Gastrocnemius medialis (tissue), 4 donors: Measurements from ENCODE around the gene PGS1. TPM values are rescaled to one million over a fixed set of nuclear protein-coding genes. Genes with fewer than 3 reads are reported as not detected.

Experiments
- ATAC-seq, 2 donors: fragments of 150-250 bp; one replicate each; pipeline ENCODE4 v1.9.1; 2016
- DNase-seq, 2 donors: peaks; one replicate each; pipeline ENCODE4 v3.0.0-alpha.2; 2019
- H3K27ac ChIP-seq, 4 donors: fragments of 200-600 bp; sonication (generic); 1 replicate in 1 of 4; 2 replicates in 3 of 4; pipeline ENCODE4 v1.5.1; 2016 to 2018; ENCODE audit warnings: mild to moderate bottlenecking in 2 of 4, moderate library complexity in 1 of 4
- H3K27me3 ChIP-seq, 3 donors: fragments of 200-600 bp; sonication (generic) in 2 of 3; 1 replicate in 1 of 3; 2 replicates in 2 of 3; pipeline versions ENCODE4 v1.5.1 to v1.6.0; 2016 to 2019; ENCODE audit warnings: mild to moderate bottlenecking in 1 of 3, moderate library complexity in 1 of 3
- H3K36me3 ChIP-seq, 2 donors: fragments of 200-600 bp; sonication (generic) in 1 of 2; one replicate each; pipeline ENCODE4 v1.5.1; 2017 to 2018
- H3K4me1 ChIP-seq, 2 donors: fragments of 200-600 bp; sonication (generic) in 1 of 2; one replicate each; pipeline ENCODE4 v1.5.1; 2016 to 2017; ENCODE audit warnings: mild to moderate bottlenecking in 2 of 2
- H3K4me3 ChIP-seq, 4 donors: fragments of 200-600 bp; sonication (generic) in 3 of 4; 1 replicate in 1 of 4; 2 replicates in 3 of 4; pipeline ENCODE4 v1.5.1; 2016 to 2019; ENCODE audit warnings: mild to moderate bottlenecking in 2 of 4
- H3K9me3 ChIP-seq, 3 donors: fragments of 200-600 bp; sonication (generic) in 2 of 3; 1 replicate in 1 of 3; 2 replicates in 2 of 3; pipeline ENCODE4 v1.5.1; 2016 to 2019
- CTCF ChIP-seq, 5 experiments: fragments of 450-650 bp in 3 of 5; fragments of 200-600 bp in 2 of 5; sonication (generic) in 2 of 5; IDR thresholded peaks in 4 of 5; conservative IDR thresholded peaks in 1 of 5; 1 replicate in 4 of 5; 2 replicates in 1 of 5; pipeline ENCODE4 v1.5.1; 2016 to 2019; ENCODE audit warnings: antibody characterized with exemption in 5 of 5, mild to moderate bottlenecking in 3 of 5, moderate library complexity in 3 of 5
- POLR2A ChIP-seq, 2 donors: fragments of 450-650 bp; IDR thresholded peaks; one replicate each; pipeline ENCODE4 v1.6.1; 2017; ENCODE audit warnings: antibody characterized with exemption in 2 of 2, mild to moderate bottlenecking in 2 of 2, moderate library complexity in 2 of 2
- in situ Hi-C, 4 donors: fragments of 200-750 bp; cut with MboI; loops; one replicate each; pipeline versions ENCODE4 v1.15.0 to v1.8.0; 2017; ENCODE audit warnings: low sequenced_read_pairs in 4 of 4
- intact Hi-C: fragments of 100-400 bp; cut with DNase I; formaldehyde crosslinking; loops from one replicate; pipeline ENCODE4 v1.15.1; 2023; ENCODE audit warnings: low total_unique reads
- total RNA-seq, 4 donors: library from RNA; depleted of rRNA; stranded (reverse); fragments of >200 nt; gene quantifications; one replicate each; pipeline versions ENCODE4 v1.1.0 to v1.2.3, GENCODE V29; 2016

The PGS1 gene
- total RNA-seq, 4 donors from 2014 or later, result 16.6 to 30.0 (median 21.8) TPM

- no peaks in the 10 kb centered on the region for H3K9me3 ChIP-seq
- no peak overlapping the region for H3K4me3 ChIP-seq
- ATAC-seq (peak; percentile 51 to 71), DNase-seq (peak; percentile 41 to 83)
- peaks cover 63% of the 10 kb centered on the region in 2 donors for H3K4me1 ChIP-seq
- TF ChIP-seq POLR2A (IDR thresholded peaks at IDR 0.05) (peak in 1 of 2 donors; percentile 44), CTCF (IDR thresholded peaks at IDR 0.05 in 4 of 5, conservative IDR thresholded peaks at IDR 0.05 in 1 of 5) (no peak)
- peaks cover 0 to 28% of the 10 kb centered on the region in 2 donors for H3K36me3 ChIP-seq
- intact Hi-C loops, result no loop called here
- in situ Hi-C loops, result no loop called here
- peak overlapping the region; percentile 73 to 98 (median 84) for H3K27ac ChIP-seq
- H3K27me3 ChIP-seq, result no peaks in the 10 kb centered on the region
Observed at GRCh38 chr17:78407387-78408000, 29.0 kb downstream of the PGS1 start.

- Histone ChIP-seq H3K36me3 (peaks cover 0 to 18% of the 10 kb centered on the region in 2 donors), H3K4me3 (no peak overlapping the region), H3K9me3 (no peaks in the 10 kb centered on the region), H3K27me3 (no peaks in the 10 kb centered on the region), H3K27ac (peak overlapping the region; percentile 73 to 98 (median 95)), H3K4me1 (peaks cover 71 to 74% of the 10 kb centered on the region in 2 donors)
- TF ChIP-seq CTCF (IDR thresholded peaks at IDR 0.05 in 4 of 5, conservative IDR thresholded peaks at IDR 0.05 in 1 of 5), result no peak
- TF ChIP-seq POLR2A (IDR thresholded peaks at IDR 0.05), result no peak
- in situ Hi-C loops, result no loop called here
- intact Hi-C loops, result no loop called here
- no peak for ATAC-seq
- no peak for DNase-seq
Observed at GRCh38 chr17:78408476-78409050, 30.1 kb downstream of the PGS1 start.

GRCh38 chr17:78409191-78409928, 30.9 kb downstream of the PGS1 start:
- no peaks in the 10 kb centered on the region for H3K27me3 ChIP-seq
- H3K27ac ChIP-seq, result peak overlapping the region; percentile 73 to 98 (median 95)
- in situ Hi-C loops (no loop called here), intact Hi-C loops (no loop called here)
- peaks cover 0 to 10% of the 10 kb centered on the region in 2 donors for H3K36me3 ChIP-seq
- peaks cover 79 to 82% of the 10 kb centered on the region in 2 donors for H3K4me1 ChIP-seq
- H3K4me3 ChIP-seq, result no peak overlapping the region
- no peak for TF ChIP-seq CTCF (IDR thresholded peaks at IDR 0.05 in 4 of 5, conservative IDR thresholded peaks at IDR 0.05 in 1 of 5)
- TF ChIP-seq POLR2A (IDR thresholded peaks at IDR 0.05), result no peak
- ATAC-seq (no peak), DNase-seq (no peak)
- no peaks in the 10 kb centered on the region for H3K9me3 ChIP-seq

GRCh38 chr17:78411241-78411857, 32.9 kb downstream of the PGS1 start:
- TF ChIP-seq POLR2A (IDR thresholded peaks at IDR 0.05) (peak; percentile 15 to 42), CTCF (IDR thresholded peaks at IDR 0.05 in 4 of 5, conservative IDR thresholded peaks at IDR 0.05 in 1 of 5) (no peak)
- Histone ChIP-seq H3K36me3 (peaks cover 0 to 2% of the 10 kb centered on the region in 2 donors), H3K4me1 (peaks cover 86 to 93% of the 10 kb centered on the region in 2 donors), H3K27me3 (no peaks in the 10 kb centered on the region), H3K4me3 (no peak overlapping the region), H3K9me3 (no peaks in the 10 kb centered on the region), H3K27ac (peak overlapping the region; percentile 93 to 98 (median 95))
- DNase-seq, result peak; percentile 32 to 63
- peak in 1 of 2 donors; percentile 1 for ATAC-seq
- in situ Hi-C loops, result no loop called here
- intact Hi-C loops, result no loop called here
